MM.1S (cell line): ENCODE data around the gene ULK4.
"Not testable (repeated sequence)": the region's sequence is repeated elsewhere in the genome, so short reads cannot be mapped to it uniquely, and the experiment has no call there.

ENCODE experiments used
- DNase-seq: peaks from one replicate; pipeline ENCODE4 v3.0.0-alpha.2; 2015
- H2AFZ ChIP-seq: fragments of 300-600 bp; sonication (generic); 2 replicates; pipeline ENCODE4 v1.6.0; 2016; ENCODE audit warnings: antibody characterized with exemption, low read length
- H3F3A ChIP-seq: fragments of 300-600 bp; sonication (generic); 2 replicates; pipeline ENCODE4 v1.6.1; 2016; ENCODE audit warnings: mild to moderate bottlenecking, antibody characterized with exemption, low read length, moderate library complexity, mixed read lengths; ENCODE audit not compliant: insufficient read depth
- H3K27ac ChIP-seq: fragments of 300-600 bp; sonication (generic); 2 replicates; pipeline ENCODE4 v1.5.1; 2016; ENCODE audit warnings: mild to moderate bottlenecking, low read length
- H3K27me3 ChIP-seq: fragments of 300-600 bp; sonication (generic); replicated peaks from 2 replicates; pipeline ENCODE4 v1.6.0; 2016; ENCODE audit warnings: low read length; ENCODE audit not compliant: insufficient read depth
- H3K36me3 ChIP-seq: fragments of 300-600 bp; sonication (generic); replicated peaks from 2 replicates; pipeline ENCODE4 v1.6.1; 2016; ENCODE audit warnings: mild to moderate bottlenecking, low read length, mixed read lengths; ENCODE audit not compliant: insufficient read depth
- H3K4me1 ChIP-seq: fragments of 300-600 bp; sonication (generic); 2 replicates; pipeline ENCODE4 v1.6.1; 2016; ENCODE audit warnings: low read length, mixed read lengths
- H3K4me2 ChIP-seq: fragments of 300-600 bp; sonication (generic); 2 replicates; pipeline ENCODE4 v1.6.0; 2016; ENCODE audit warnings: low read depth, low read length
- H3K4me3 ChIP-seq: fragments of 300-600 bp; sonication (generic); 2 replicates; pipeline ENCODE4 v1.5.1; 2016; ENCODE audit warnings: low read length, mixed read lengths
- H3K79me2 ChIP-seq: fragments of 300-600 bp; sonication (generic); 2 replicates; pipeline ENCODE4 v1.6.1; 2016; ENCODE audit warnings: mixed run types, low read length, mixed read lengths
- H3K9ac ChIP-seq: fragments of 300-600 bp; sonication (generic); 2 replicates; pipeline ENCODE4 v1.6.1; 2016; ENCODE audit warnings: low read length, mixed read lengths
- H3K9me2 ChIP-seq: fragments of 300-600 bp; sonication (generic); replicated peaks from 2 replicates; pipeline ENCODE4 v1.6.1; 2016; ENCODE audit warnings: mild to moderate bottlenecking, low read length, mixed read lengths; ENCODE audit not compliant: insufficient read depth
- H3K9me3 ChIP-seq: fragments of 300-600 bp; sonication (generic); replicated peaks from 2 replicates; pipeline ENCODE4 v1.6.1; 2016; ENCODE audit warnings: mild to moderate bottlenecking, low read length, mixed read lengths; ENCODE audit not compliant: insufficient read depth
- H4K20me1 ChIP-seq: fragments of 300-600 bp; sonication (generic); 2 replicates; pipeline ENCODE4 v1.6.1; 2016; ENCODE audit warnings: mild to moderate bottlenecking, low read length, moderate library complexity, mixed read lengths; ENCODE audit not compliant: insufficient read depth
- EZH2 ChIP-seq: fragments of 300-600 bp; sonication (generic); optimal IDR thresholded peaks from 2 replicates; pipeline ENCODE3; 2017; ENCODE audit warnings: low read depth, mild to moderate bottlenecking, antibody characterized with exemption, low read length, mixed read lengths
- EZH2phosphoT487 ChIP-seq: fragments of 300-600 bp; sonication (generic); IDR thresholded peaks from 2 replicates; pipeline ENCODE4 v1.6.1; 2018; ENCODE audit warnings: antibody characterized with exemption, low read length
- TF ChIP-seq, protein P1 (sequence below): fragments of 300-600 bp; sonication (generic); IDR thresholded peaks from 2 replicates; pipeline ENCODE4 v1.5.1; 2016; ENCODE audit warnings: antibody characterized with exemption, low read length, mixed read lengths

Gene ULK4

DNA sequence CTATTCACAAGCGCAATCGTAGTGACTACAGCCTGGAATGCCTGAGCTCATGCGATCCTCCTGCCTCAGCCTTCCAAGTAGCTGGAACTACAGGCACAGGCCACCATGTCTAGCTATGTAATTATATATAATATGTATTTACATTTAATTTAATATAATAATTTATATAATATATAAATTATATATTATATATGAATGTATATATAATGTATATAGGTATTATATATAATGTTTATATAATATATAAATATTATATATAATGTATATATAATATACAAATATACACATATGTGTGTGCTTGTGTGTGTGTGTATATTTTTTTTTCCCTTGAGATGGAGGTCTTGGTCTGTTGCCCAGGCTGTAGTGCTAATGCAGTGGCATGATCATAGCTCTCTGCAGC, 27.6 kb upstream of the ULK4 start:
- no peaks in the 10 kb centered on the region for H3K9me3 ChIP-seq
- no peak for TF ChIP-seq EZH2phosphoT487
- no peak for TF ChIP-seq EZH2
- no peaks in the 10 kb centered on the region for H3K79me2 ChIP-seq
- H4K20me1 ChIP-seq, result no peaks in the 10 kb centered on the region
- no peaks in the 10 kb centered on the region for H3K27me3 ChIP-seq
- H3K36me3 ChIP-seq, result no peaks in the 10 kb centered on the region
- H3K4me2 ChIP-seq, result no peak overlapping the region
- no peak overlapping the region for H3K27ac ChIP-seq
- no peaks in the 10 kb centered on the region for H3F3A ChIP-seq
- DNase-seq, result no peak
- H3K9ac ChIP-seq, result no peak overlapping the region
- H3K4me3 ChIP-seq, result no peak overlapping the region
- 0 out of 2 replicates have a peak, but pooled peaks cover under 1% of the 10 kb centered on the region for H3K4me1 ChIP-seq
- H2AFZ ChIP-seq, result no peak overlapping the region
- H3K9me2 ChIP-seq, result no peaks in the 10 kb centered on the region

DNA sequence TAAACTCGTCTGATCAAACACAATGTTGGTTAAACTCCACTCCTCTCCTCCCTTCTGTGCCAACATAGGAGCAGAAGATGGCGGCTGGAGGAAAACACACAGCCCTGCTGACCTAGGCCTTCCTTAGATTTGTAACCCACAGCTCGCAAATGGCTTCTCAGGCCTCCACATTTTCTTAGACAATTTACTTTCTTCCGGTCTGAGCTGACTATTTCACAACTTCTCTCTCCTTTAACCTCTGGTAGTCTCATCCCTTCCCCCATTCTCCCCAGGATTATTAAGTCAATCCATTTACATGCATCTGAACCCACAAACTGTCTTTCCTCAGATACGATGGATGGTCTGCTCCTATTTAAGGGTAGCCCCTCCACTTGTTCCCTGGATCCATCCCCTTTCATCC, 25.7 kb upstream of the ULK4 start:
- Histone ChIP-seq H3K9me3 (no peaks in the 10 kb centered on the region), H3K79me2 (no peaks in the 10 kb centered on the region), H2AFZ (no peak overlapping the region), H3K27ac (no peak overlapping the region), H3K27me3 (no peaks in the 10 kb centered on the region), H3K4me1 (no peaks in the 10 kb centered on the region), H4K20me1 (no peaks in the 10 kb centered on the region), H3K4me2 (no peak overlapping the region), H3K9ac (no peak overlapping the region), H3K4me3 (no peak overlapping the region), H3K36me3 (no peaks in the 10 kb centered on the region), H3K9me2 (no peaks in the 10 kb centered on the region), H3F3A (no peaks in the 10 kb centered on the region)
- TF ChIP-seq EZH2, result no peak
- TF ChIP-seq, protein P1, sequence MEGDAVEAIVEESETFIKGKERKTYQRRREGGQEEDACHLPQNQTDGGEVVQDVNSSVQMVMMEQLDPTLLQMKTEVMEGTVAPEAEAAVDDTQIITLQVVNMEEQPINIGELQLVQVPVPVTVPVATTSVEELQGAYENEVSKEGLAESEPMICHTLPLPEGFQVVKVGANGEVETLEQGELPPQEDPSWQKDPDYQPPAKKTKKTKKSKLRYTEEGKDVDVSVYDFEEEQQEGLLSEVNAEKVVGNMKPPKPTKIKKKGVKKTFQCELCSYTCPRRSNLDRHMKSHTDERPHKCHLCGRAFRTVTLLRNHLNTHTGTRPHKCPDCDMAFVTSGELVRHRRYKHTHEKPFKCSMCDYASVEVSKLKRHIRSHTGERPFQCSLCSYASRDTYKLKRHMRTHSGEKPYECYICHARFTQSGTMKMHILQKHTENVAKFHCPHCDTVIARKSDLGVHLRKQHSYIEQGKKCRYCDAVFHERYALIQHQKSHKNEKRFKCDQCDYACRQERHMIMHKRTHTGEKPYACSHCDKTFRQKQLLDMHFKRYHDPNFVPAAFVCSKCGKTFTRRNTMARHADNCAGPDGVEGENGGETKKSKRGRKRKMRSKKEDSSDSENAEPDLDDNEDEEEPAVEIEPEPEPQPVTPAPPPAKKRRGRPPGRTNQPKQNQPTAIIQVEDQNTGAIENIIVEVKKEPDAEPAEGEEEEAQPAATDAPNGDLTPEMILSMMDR, result no peak
- TF ChIP-seq EZH2phosphoT487, result no peak
- DNase-seq, result no peak

- H3K27ac ChIP-seq, result no peak overlapping the region
- no peak overlapping the region for H2AFZ ChIP-seq
- H3K27me3 ChIP-seq, result no peaks in the 10 kb centered on the region
- no peak overlapping the region for H3K4me2 ChIP-seq
- DNase-seq, result no peak
- TF ChIP-seq, protein P1, result no peak
- no peak for TF ChIP-seq EZH2
- no peak for TF ChIP-seq EZH2phosphoT487
- no peaks in the 10 kb centered on the region for H3F3A ChIP-seq
- no peaks in the 10 kb centered on the region for H4K20me1 ChIP-seq
- H3K9ac ChIP-seq, result no peak overlapping the region
- no peaks in the 10 kb centered on the region for H3K79me2 ChIP-seq
- no peaks in the 10 kb centered on the region for H3K9me3 ChIP-seq
- no peak overlapping the region for H3K4me3 ChIP-seq
- H3K9me2 ChIP-seq, result no peaks in the 10 kb centered on the region
- no peaks in the 10 kb centered on the region for H3K4me1 ChIP-seq
- H3K36me3 ChIP-seq, result no peaks in the 10 kb centered on the region
Measured at GRCh38 chr3:41986561-41986960, 24.7 kb upstream of the ULK4 start.

- H4K20me1 ChIP-seq, result no peaks in the 10 kb centered on the region
- H2AFZ ChIP-seq, result no peak overlapping the region
- no peak overlapping the region for H3K4me3 ChIP-seq
- DNase-seq, result no peak
- no peaks in the 10 kb centered on the region for H3F3A ChIP-seq
- no peaks in the 10 kb centered on the region for H3K9me3 ChIP-seq
- no peaks in the 10 kb centered on the region for H3K27me3 ChIP-seq
- no peaks in the 10 kb centered on the region for H3K36me3 ChIP-seq
- TF ChIP-seq EZH2 (no peak), EZH2phosphoT487 (no peak)
- TF ChIP-seq, protein P1, result no peak
- H3K79me2 ChIP-seq, result no peaks in the 10 kb centered on the region
- no peak overlapping the region for H3K9ac ChIP-seq
- H3K9me2 ChIP-seq, result no peaks in the 10 kb centered on the region
- H3K4me1 ChIP-seq, result no peaks in the 10 kb centered on the region
- no peak overlapping the region for H3K4me2 ChIP-seq
- H3K27ac ChIP-seq, result no peak overlapping the region
Measured at GRCh38 chr3:41985018-41985417, 23.1 kb upstream of the ULK4 start.

DNA sequence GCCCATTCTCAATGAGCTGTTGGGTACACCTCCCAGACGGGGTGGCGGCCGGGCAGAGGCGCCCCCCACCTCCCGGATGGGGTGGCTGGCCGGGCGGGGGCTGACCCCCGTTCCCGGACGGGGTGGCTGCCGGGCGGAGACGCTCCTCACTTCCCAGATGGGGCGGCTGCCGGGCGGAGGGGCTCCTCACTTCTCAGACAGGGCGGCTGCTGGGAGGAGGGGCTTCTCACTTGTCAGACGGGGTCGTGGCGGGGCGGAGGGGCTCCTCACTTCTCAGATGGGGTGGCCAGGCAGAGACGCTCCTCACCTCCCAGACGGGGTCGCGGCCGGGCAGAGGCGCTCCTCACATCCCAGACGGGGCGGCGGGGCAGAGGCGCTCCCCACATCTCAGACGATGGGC, 21.2 kb upstream of the ULK4 start:
- H3K27ac ChIP-seq, H3K36me3 ChIP-seq, H3K9ac ChIP-seq, H3K79me2 ChIP-seq, H3F3A ChIP-seq, H3K4me2 ChIP-seq, DNase-seq, H3K4me3 ChIP-seq, H3K27me3 ChIP-seq, H4K20me1 ChIP-seq, H3K4me1 ChIP-seq, H3K9me3 ChIP-seq, H3K9me2 ChIP-seq, H2AFZ ChIP-seq: not testable (repeated sequence)

GRCh38 chr3:41977401-41977800, 15.5 kb upstream of the ULK4 start:
- H3K4me2 ChIP-seq, H3K27me3 ChIP-seq, H3K36me3 ChIP-seq, H3K4me3 ChIP-seq, H3K9me3 ChIP-seq, H3K9ac ChIP-seq, H3K79me2 ChIP-seq, H3F3A ChIP-seq, H3K9me2 ChIP-seq, DNase-seq, H2AFZ ChIP-seq, H3K27ac ChIP-seq, H3K4me1 ChIP-seq, H4K20me1 ChIP-seq: not testable (repeated sequence)
